Measurements from ENCODE around the gene TMEM245.

DNA sequence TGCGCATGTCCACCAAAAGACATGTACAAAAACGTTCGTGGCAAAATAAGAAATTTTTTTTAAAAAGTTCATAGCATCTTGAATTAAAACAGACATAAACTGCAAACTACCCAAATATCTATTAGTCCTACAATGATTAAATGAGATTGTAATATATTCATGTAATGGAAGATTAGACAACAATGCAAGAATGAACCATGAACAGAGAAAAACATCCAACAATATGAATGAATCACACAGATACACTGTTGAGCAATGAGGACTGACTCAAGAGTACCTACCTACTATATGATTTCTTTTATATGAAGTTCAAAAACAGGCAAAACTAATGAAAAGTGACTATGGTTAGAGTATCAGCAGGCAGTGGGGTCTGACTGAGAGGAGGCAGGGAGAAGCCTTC, 88.5 kb downstream of the TMEM245 start:
- TF ChIP-seq GATA3 (IDR thresholded peaks at IDR 0.05; ENCODE audit: low read depth, low read length): no peak
- no peak for TF ChIP-seq GATA2 (IDR thresholded peaks at IDR 0.05; ENCODE audit: low read depth, low read length)

Measured in SH-SY5Y (cell line).